B cell (primary cell): ENCODE measurements around the gene SNAP47. TPM values are rescaled to one million over a fixed set of nuclear protein-coding genes. Genes with fewer than 3 reads are reported as not detected.

ENCODE experiments used
- ATAC-seq: fragments of 200-7000 bp; cut with Tn5 transposase; one replicate; pipeline ENCODE4 v1.10.0; 2021; ENCODE audit warnings: low read depth, mild to moderate bottlenecking, moderate number of reproducible peaks, moderate library complexity
- CTCF ChIA-PET: fragments of 350-600 bp; sonication (Branson Sonifier 250); formaldehyde crosslinking; loops from one replicate; lab custom pipeline; 2021; ENCODE audit warnings: antibody characterized with exemption, inconsistent platforms; lab: Charles Lee
- POLR2A ChIA-PET: fragments of 350-600 bp; sonication (Branson Sonifier 250); formaldehyde crosslinking; loops from one replicate; lab custom pipeline; 2021; ENCODE audit warnings: antibody characterized with exemption; lab: Charles Lee
- DNase-seq: peaks from one replicate; pipeline ENCODE4 v3.0.0; 2013
- H2AFZ ChIP-seq: 2 replicates; pipeline ENCODE4 v1.6.1; 2012; ENCODE audit warnings: mild to moderate bottlenecking, low read depth, low read length; ENCODE audit not compliant: insufficient read depth, poor library complexity, severe bottlenecking
- H3K27ac ChIP-seq, 2 donors: 1 replicate in 1 of 2; 2 replicates in 1 of 2; pipeline ENCODE4 v1.5.1; 2012 to 2013; ENCODE audit warnings: low read length in 2 of 2, mild to moderate bottlenecking in 2 of 2, moderate library complexity in 1 of 2
- H3K27me3 ChIP-seq, 4 experiments: fragments of 200-600 bp in 1 of 4; sonication (generic) in 1 of 4; replicated peaks in 1 of 4; 1 replicate in 2 of 4; 2 replicates in 2 of 4; pipeline versions ENCODE4 v1.6.1 to v1.7.0; 2013 to 2016; ENCODE audit warnings: low read length in 3 of 4, mild to moderate bottlenecking in 2 of 4, mixed read lengths in 1 of 4, moderate library complexity in 1 of 4; ENCODE audit not compliant: insufficient read depth in 4 of 4, control insufficient read depth in 3 of 4; ENCODE audit errors: control extremely low read depth in 1 of 4
- H3K36me3 ChIP-seq, 2 experiments: replicated peaks in 1 of 2; 1 replicate in 1 of 2; 2 replicates in 1 of 2; pipeline versions ENCODE4 v1.6.1 to v1.7.1; 2013; ENCODE audit warnings: low read length in 1 of 2; ENCODE audit not compliant: insufficient read depth in 2 of 2, control insufficient read depth in 1 of 2; ENCODE audit errors: control extremely low read depth in 1 of 2, extremely low read depth in 1 of 2
- H3K4me1 ChIP-seq, 2 donors: fragments of 200-600 bp in 1 of 2; sonication (generic) in 1 of 2; 1 replicate in 1 of 2; 2 replicates in 1 of 2; pipeline versions ENCODE4 v1.5.1 to v1.6.1; 2013 to 2017; ENCODE audit warnings: low read length in 2 of 2; ENCODE audit not compliant: control insufficient read depth in 2 of 2, insufficient read depth in 2 of 2
- H3K4me2 ChIP-seq: replicated peaks from 2 replicates; pipeline ENCODE3; 2012; ENCODE audit warnings: mild to moderate bottlenecking, low read depth, low read length; ENCODE audit not compliant: poor library complexity, severe bottlenecking
- H3K4me3 ChIP-seq, 5 experiments: fragments of 200-600 bp in 1 of 5; sonication (generic) in 1 of 5; 1 replicate in 3 of 5; 2 replicates in 2 of 5; pipeline versions ENCODE4 v1.5.1 to v1.7.0; 2011 to 2016; ENCODE audit warnings: low read length in 4 of 5, mild to moderate bottlenecking in 4 of 5, low read depth in 2 of 5, control low read depth in 1 of 5, moderate library complexity in 1 of 5; ENCODE audit not compliant: insufficient read depth in 1 of 5; ENCODE audit errors: control extremely low read depth in 1 of 5, extremely low read depth in 1 of 5
- H3K79me2 ChIP-seq: fragments of 200-600 bp; sonication (generic); one replicate; pipeline ENCODE4 v1.6.0; 2016; ENCODE audit warnings: low read length; ENCODE audit not compliant: control insufficient read depth, insufficient read depth
- H3K9ac ChIP-seq: fragments of 200-600 bp; sonication (generic); 2 replicates; pipeline ENCODE4 v1.6.1; 2017; ENCODE audit warnings: mild to moderate bottlenecking, low read length, moderate library complexity
- H3K9me3 ChIP-seq, 3 donors: one replicate each; pipeline versions ENCODE4 v1.6.1 to v1.7.1; 2013; ENCODE audit warnings: low read length in 2 of 3; ENCODE audit not compliant: control insufficient read depth in 2 of 3, insufficient read depth in 1 of 3; ENCODE audit errors: control extremely low read depth in 1 of 3
- H4K20me1 ChIP-seq: 2 replicates; pipeline ENCODE4 v1.6.0; 2012; ENCODE audit warnings: mild to moderate bottlenecking, low read length; ENCODE audit not compliant: insufficient read depth, control insufficient read depth, poor library complexity, severe bottlenecking
- H3K27ac Mint-ChIP-seq: one replicate; pipeline ENCODE4 v1.8.0; 2021; ENCODE audit warnings: mixed read lengths
- H3K27me3 Mint-ChIP-seq: one replicate; pipeline ENCODE4 v1.8.0; 2021; ENCODE audit warnings: mixed read lengths
- H3K4me1 Mint-ChIP-seq: one replicate; pipeline ENCODE4 v1.8.0; 2021; ENCODE audit warnings: mixed read lengths
- H3K4me3 Mint-ChIP-seq: one replicate; pipeline ENCODE4 v1.8.0; 2021; ENCODE audit warnings: mixed read lengths
- H3K9me3 Mint-ChIP-seq: one replicate; pipeline ENCODE4 v1.8.0; 2022; ENCODE audit warnings: mixed read lengths; ENCODE audit not compliant: insufficient read depth
- CTCF ChIP-seq: fragments of 200-600 bp; IDR thresholded peaks from one replicate; pipeline ENCODE4 v1.8.0; 2022; ENCODE audit warnings: antibody characterized with exemption, mild to moderate bottlenecking
- EZH2 ChIP-seq: IDR thresholded peaks from 2 replicates; pipeline ENCODE4 v1.6.1; 2012; ENCODE audit warnings: borderline replicate concordance, low read depth, mild to moderate bottlenecking, moderate library complexity, low read length; ENCODE audit not compliant: insufficient read depth, poor library complexity, severe bottlenecking
- WGBS: methylation state at CpG from one replicate; pipeline ENCODE4 v1.1.5; 2013; ENCODE audit warnings: missing lambda C conversion rate; ENCODE audit not compliant: insufficient coverage; 5-methylcytosine and 5-hydroxymethylcytosine counted together
- intact Hi-C: fragments of 100-400 bp; cut with micrococcal nuclease; formaldehyde crosslinking; loops from one replicate; pipeline ENCODE4 v1.10.0; 2022
- polyA plus RNA-seq: library from polyadenylated mRNA; depleted of rRNA; stranded (reverse); fragments of >200 nt; gene quantifications from 2 replicates; pipeline ENCODE4 v1.2.3, GENCODE V29; 2012
- total RNA-seq, 2 donors: library from RNA; stranded (reverse); fragments of 120-200 nt in 1 of 2; gene quantifications; 1 replicate in 1 of 2; 2 replicates in 1 of 2; pipeline versions ENCODE4 v1.2.3 to v1.2.4, GENCODE V29; 2013 to 2022

The SNAP47 gene
- total and polyA plus RNA-seq, 2 donors (not counting 1 experiment from before 2014, with no cell fraction given), result 25.6 to 34.9 TPM

DNA sequence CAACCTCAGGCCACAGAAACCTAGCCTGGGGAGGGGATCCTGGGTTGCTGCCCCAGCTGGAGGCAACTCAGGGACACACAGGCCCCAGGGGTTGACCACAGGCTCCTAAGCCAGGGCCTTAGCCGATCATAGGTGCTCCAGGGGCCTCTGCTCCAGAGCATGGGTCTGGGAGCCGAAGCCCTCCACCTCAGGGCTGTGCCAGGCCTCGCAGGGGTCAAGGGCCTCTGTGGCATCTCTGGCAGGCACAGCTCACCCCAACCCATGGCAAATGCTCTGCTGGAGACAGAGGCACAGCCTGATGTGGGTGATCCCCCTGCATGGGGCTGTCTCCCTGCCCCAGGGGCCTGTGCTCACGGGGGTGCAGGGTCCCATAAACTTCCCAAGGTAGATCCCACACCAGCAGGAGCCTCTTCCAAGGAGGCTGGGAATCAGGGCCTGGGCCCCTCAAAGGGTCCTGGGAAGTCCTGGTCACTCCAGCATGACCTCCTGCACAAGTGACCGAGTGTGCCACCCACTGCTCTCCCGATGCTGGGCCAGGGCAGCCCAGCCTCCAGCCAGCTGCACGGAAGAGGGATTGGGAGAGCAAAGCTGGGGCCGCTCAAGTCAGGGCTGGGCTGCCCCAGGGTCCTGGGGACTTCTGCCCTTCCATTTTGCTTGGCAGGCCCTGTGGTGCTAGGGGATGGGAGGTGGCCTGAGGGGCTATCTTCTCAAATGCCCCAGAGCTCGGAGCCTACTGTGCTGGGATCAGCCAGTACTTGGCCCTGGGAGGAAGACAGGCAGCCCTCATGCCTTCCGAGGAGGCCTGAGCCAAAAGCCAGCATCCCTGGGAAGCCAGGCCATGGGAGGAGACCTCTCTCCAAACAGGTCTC lies 58.1 kb downstream of the SNAP47 start:
- CTCF ChIA-PET, result no interaction called here
- Histone ChIP-seq H3K9ac (no peak overlapping the region), H3K4me1 (peaks cover 4 to 8% of the 10 kb centered on the region in 2 donors), H3K4me2 (no peak overlapping the region), H3K27ac (no peak overlapping the region), H2AFZ (no peak overlapping the region), H3K9me3 (no peaks in the 10 kb centered on the region), H3K79me2 (no peaks in the 10 kb centered on the region), H3K4me3 (no peak overlapping the region), H3K27me3 (peaks cover 0 to 7% (median 0%) of the 10 kb centered on the region in 4 experiments), H4K20me1 (no peaks in the 10 kb centered on the region), H3K36me3 (no peaks in the 10 kb centered on the region)
- WGBS, result 92% methylated on average over 10 of the region's 10 CpGs
- POLR2A ChIA-PET, result no interaction called here
- DNase-seq (peak; percentile 2), ATAC-seq (no peak)
- Mint-ChIP-seq H3K27me3 (peaks cover 8% of the 10 kb centered on the region), H3K27ac (no peak overlapping the region), H3K4me3 (no peak overlapping the region), H3K9me3 (no peaks in the 10 kb centered on the region), H3K4me1 (no peaks in the 10 kb centered on the region)
- TF ChIP-seq EZH2, result no peak
- intact Hi-C loops, result no loop called here

DNA sequence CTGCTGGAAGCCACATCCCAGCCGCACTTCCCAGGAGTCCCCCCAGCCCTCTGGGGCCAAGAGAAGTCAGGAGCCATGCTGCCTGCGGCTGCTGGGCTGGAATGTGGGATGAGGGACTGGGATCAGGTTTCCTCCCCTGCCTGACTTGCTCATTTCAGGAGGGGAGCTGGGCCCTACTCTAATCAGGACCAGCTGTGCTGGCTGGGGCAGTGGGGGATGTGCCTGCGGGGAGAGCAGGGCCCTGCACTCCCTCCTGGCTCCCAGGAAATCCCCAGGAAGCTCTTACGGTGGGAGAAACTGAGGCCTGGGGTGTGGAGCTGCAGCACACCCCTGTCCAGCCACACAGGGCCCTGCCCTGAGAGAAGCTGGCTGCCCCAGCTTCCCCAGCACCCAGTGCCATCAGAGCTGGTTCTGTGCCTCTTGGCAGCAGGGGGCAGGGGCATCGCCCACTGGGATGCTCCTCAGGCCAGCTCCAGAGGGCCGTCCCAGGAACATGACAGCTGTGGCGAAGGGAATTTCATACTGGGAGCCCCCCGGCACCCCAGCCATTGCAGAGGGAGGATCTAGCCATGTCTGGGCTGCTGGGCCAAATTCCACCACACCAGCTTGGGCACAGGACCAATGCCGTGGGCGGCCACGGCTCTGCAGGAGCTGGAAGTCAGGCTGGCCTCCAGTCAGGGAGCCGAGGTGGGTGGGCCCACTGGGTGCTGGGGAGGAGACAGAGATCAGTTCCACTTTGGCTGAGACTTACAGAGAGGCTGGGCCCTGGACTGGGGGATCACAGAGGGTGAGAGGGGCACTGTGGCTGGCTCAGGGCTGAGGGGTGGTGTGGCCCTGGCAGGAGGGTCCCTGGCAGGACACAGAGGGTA lies 58.9 kb downstream of the SNAP47 start:
- H3K4me1 ChIP-seq, result no peaks in the 10 kb centered on the region
- POLR2A ChIA-PET, result no interaction called here
- H2AFZ ChIP-seq, result no peak overlapping the region
- Mint-ChIP-seq H3K4me1 (no peaks in the 10 kb centered on the region), H3K27me3 (peaks cover 10% of the 10 kb centered on the region), H3K9me3 (no peaks in the 10 kb centered on the region), H3K27ac (no peak overlapping the region), H3K4me3 (no peak overlapping the region)
- no peaks in the 10 kb centered on the region for H4K20me1 ChIP-seq
- ATAC-seq (no peak), DNase-seq (peak; percentile 4)
- no peaks in the 10 kb centered on the region for H3K36me3 ChIP-seq
- no peaks in the 10 kb centered on the region for H3K9me3 ChIP-seq
- H3K9ac ChIP-seq, result no peak overlapping the region
- no peak overlapping the region for H3K4me3 ChIP-seq
- intact Hi-C loops, result no loop called here
- H3K27ac ChIP-seq, result no peak overlapping the region
- no peaks in the 10 kb centered on the region for H3K79me2 ChIP-seq
- TF ChIP-seq CTCF (no peak), EZH2 (no peak)
- no peak overlapping the region for H3K4me2 ChIP-seq
- WGBS, result 90% methylated on average over 10 of the region's 12 CpGs
- peaks cover 0 to 12% (median 0%) of the 10 kb centered on the region in 4 experiments for H3K27me3 ChIP-seq
- CTCF ChIA-PET, result no interaction called here
